Caki2 (cell line): ENCODE results near the gene MB. TPM values are rescaled to one million over a fixed set of nuclear protein-coding genes. Genes with fewer than 3 reads are reported as not detected.
"Not testable (repeated sequence)": the region's sequence is repeated elsewhere in the genome, so short reads cannot be mapped to it uniquely, and the experiment has no call there.

Experiments used
- DNase-seq: peaks from one replicate; pipeline ENCODE4 v3.0.0-alpha.2; 2015; ENCODE audit warnings: low read depth
- in situ Hi-C: cut with HindIII; loops from 2 replicates; pipeline ENCODE4 v1.10.0; 2016; ENCODE audit warnings: low sequenced_read_pairs, low pct_unique_long_range_greater_than_20kb, mixed read lengths
- total RNA-seq: library from RNA; depleted of rRNA; stranded (reverse); fragments of >200 nt; shearing (Covaris generic); gene quantifications from 2 replicates; pipeline ENCODE4 v1.2.3, GENCODE V29; 2014; ENCODE audit warnings: low replicate concordance; rRNA removed

MB gene
- 2.5 and 5.3 TPM in 2 replicates for total RNA-seq

- in situ Hi-C loops, result no loop called here
- no peak for DNase-seq
These were observed at the start of gene MB for GRCh38 chr22:35617137-35617755. MB (minus strand) TSS chr22:35617329; CDS start chr22:35617257, 72 bp downstream.

GRCh38 chr22:35666699-35667098 is 49.6 kb upstream of the MB start:
- in situ Hi-C loops, result not testable (repeated sequence)
- peak; percentile 26 for DNase-seq

GRCh38 chr22:35664955-35665587 is 47.9 kb upstream of the MB start:
- no peak for DNase-seq
- in situ Hi-C loops, result no loop called here

GRCh38 chr22:35663371-35663770 is 46.2 kb upstream of the MB start:
- in situ Hi-C loops, result no loop called here
- DNase-seq, result no peak

- in situ Hi-C loops, result no loop called here
These were observed 45.8 kb upstream of the MB start for GRCh38 chr22:35662914-35663313.

GRCh38 chr22:35661464-35661863 is 44.3 kb upstream of the MB start:
- DNase-seq, result no peak
- in situ Hi-C loops, result no loop called here

More at GRCh38 chr22:35662914-35663313, 45.8 kb upstream of the MB start:
- DNase-seq, result no peak

- no peak for DNase-seq
- in situ Hi-C loops, result no loop called here
These were observed 43.4 kb upstream of the MB start for GRCh38 chr22:35660291-35661127.

- no peak for DNase-seq
These were observed 40.6 kb upstream of the MB start for GRCh38 chr22:35657571-35658312.

GRCh38 chr22:35656284-35656752 is 39.2 kb upstream of the MB start:
- in situ Hi-C loops, result no loop called here
- DNase-seq, result no peak

More at GRCh38 chr22:35657571-35658312, 40.6 kb upstream of the MB start:
- in situ Hi-C loops, result no loop called here

- no peak for DNase-seq
- in situ Hi-C loops, result no loop called here
These were observed 36.7 kb upstream of the MB start for GRCh38 chr22:35653824-35654223.

GRCh38 chr22:35651085-35651484 is 34.0 kb upstream of the MB start:
- DNase-seq, result no peak
- in situ Hi-C loops, result no loop called here

- no peak for DNase-seq
- in situ Hi-C loops, result no loop called here
These were observed 32.6 kb upstream of the MB start for GRCh38 chr22:35649636-35650250.

GRCh38 chr22:35649026-35649553 is 32.0 kb upstream of the MB start:
- in situ Hi-C loops, result no loop called here
- DNase-seq, result no peak

- in situ Hi-C loops, result no loop called here
- peak; percentile 83 for DNase-seq
These were observed 31.2 kb upstream of the MB start, which contains the start of gene APOL6 for GRCh38 chr22:35648066-35649025. APOL6 (plus strand) TSS chr22:35648446; CDS start chr22:35656426, 7,980 bp downstream.

- in situ Hi-C loops, result no loop called here
- no peak for DNase-seq
These were observed 28.5 kb upstream of the MB start for GRCh38 chr22:35645646-35646045.

GRCh38 chr22:35643991-35644390 is 26.9 kb upstream of the MB start:
- DNase-seq, result no peak
- in situ Hi-C loops, result no loop called here

GRCh38 chr22:35642305-35642741 is 25.2 kb upstream of the MB start:
- no peak for DNase-seq
- in situ Hi-C loops, result no loop called here
